ENCODE data around the gene PPY. TPM values are rescaled to one million over a fixed set of nuclear protein-coding genes. Genes with fewer than 3 reads are reported as not detected.

Gene PPY
- total RNA-seq, 1 experiment from 2014 or later: not detected

DNA sequence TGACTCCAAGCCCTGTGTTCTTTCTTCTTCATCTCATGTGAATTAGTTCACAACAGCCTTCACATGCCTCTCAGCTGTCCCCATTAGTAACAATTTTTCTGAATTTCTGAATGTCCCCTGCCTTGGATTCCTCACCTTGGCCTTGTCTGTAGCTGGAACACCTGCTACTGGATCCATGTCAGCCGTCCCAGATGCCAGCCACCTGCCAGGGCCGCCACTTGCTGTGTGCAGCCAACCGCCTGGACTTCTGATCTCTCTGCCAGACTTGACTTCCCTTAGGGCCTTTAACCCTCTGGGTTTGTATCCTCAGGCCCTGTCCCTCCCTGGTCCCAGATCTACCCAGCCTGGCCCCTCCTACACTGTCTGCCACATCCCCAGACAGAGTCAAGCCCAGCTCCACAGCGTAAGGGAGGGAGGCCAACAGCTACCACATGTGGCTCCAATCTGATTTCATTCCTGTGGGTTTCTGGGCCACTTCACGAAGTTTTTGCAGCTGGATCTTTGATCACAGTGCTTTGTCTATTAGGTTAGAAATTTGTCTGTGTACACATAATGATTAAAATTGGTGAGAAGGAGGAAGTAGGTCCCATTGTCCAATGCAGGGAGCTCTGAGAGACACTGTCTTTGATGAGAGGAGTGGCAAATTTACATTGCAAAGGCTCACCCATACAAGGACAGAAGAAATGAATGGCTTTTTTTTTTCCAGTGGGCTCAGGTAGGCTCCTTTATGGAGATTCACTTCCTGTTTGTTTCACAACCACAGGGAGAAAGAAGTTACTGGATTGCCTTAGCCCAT is 50.2 kb downstream of the PPY start:
- H3K27ac ChIP-seq (ENCODE audit: low read length): no peak overlapping the region
- H3K27me3 ChIP-seq (ENCODE audit: control insufficient read depth, insufficient read depth, low read length): no peaks in the 10 kb centered on the region
- intact Hi-C loops (cut with micrococcal nuclease; ENCODE audit: unreplicated experiment): no loop called here
- in situ Hi-C loops (cut with HindIII; ENCODE audit: low pct_unique_long_range_greater_than_20kb, low sequenced_read_pairs): no loop called here
- H3K4me1 ChIP-seq (ENCODE audit: control insufficient read depth, insufficient read depth, low read length): no peaks in the 10 kb centered on the region
- POLR2A ChIA-PET: no interaction called here
- no peak overlapping the region for H3K4me3 ChIP-seq (ENCODE audit: low read depth in 2 of 2, low read length in 2 of 2)
- TF ChIP-seq, protein P1, sequence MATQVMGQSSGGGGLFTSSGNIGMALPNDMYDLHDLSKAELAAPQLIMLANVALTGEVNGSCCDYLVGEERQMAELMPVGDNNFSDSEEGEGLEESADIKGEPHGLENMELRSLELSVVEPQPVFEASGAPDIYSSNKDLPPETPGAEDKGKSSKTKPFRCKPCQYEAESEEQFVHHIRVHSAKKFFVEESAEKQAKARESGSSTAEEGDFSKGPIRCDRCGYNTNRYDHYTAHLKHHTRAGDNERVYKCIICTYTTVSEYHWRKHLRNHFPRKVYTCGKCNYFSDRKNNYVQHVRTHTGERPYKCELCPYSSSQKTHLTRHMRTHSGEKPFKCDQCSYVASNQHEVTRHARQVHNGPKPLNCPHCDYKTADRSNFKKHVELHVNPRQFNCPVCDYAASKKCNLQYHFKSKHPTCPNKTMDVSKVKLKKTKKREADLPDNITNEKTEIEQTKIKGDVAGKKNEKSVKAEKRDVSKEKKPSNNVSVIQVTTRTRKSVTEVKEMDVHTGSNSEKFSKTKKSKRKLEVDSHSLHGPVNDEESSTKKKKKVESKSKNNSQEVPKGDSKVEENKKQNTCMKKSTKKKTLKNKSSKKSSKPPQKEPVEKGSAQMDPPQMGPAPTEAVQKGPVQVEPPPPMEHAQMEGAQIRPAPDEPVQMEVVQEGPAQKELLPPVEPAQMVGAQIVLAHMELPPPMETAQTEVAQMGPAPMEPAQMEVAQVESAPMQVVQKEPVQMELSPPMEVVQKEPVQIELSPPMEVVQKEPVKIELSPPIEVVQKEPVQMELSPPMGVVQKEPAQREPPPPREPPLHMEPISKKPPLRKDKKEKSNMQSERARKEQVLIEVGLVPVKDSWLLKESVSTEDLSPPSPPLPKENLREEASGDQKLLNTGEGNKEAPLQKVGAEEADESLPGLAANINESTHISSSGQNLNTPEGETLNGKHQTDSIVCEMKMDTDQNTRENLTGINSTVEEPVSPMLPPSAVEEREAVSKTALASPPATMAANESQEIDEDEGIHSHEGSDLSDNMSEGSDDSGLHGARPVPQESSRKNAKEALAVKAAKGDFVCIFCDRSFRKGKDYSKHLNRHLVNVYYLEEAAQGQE (IDR thresholded peaks at IDR 0.05; ENCODE audit: insufficient read depth in 1 of 2, low read depth in 2 of 2, low read length in 1 of 2): no peak
- no peak for TF ChIP-seq POLR2AphosphoS5 (IDR thresholded peaks at IDR 0.05; ENCODE audit: low read depth, low read length)
- no peak for TF ChIP-seq TCF7L2 (IDR thresholded peaks at IDR 0.05; ENCODE audit: low read depth, low read length)
- no peak for TF ChIP-seq SIN3A (IDR thresholded peaks at IDR 0.05; ENCODE audit: borderline replicate concordance, insufficient read depth, low read depth, low read length)
- TF ChIP-seq, protein P2, sequence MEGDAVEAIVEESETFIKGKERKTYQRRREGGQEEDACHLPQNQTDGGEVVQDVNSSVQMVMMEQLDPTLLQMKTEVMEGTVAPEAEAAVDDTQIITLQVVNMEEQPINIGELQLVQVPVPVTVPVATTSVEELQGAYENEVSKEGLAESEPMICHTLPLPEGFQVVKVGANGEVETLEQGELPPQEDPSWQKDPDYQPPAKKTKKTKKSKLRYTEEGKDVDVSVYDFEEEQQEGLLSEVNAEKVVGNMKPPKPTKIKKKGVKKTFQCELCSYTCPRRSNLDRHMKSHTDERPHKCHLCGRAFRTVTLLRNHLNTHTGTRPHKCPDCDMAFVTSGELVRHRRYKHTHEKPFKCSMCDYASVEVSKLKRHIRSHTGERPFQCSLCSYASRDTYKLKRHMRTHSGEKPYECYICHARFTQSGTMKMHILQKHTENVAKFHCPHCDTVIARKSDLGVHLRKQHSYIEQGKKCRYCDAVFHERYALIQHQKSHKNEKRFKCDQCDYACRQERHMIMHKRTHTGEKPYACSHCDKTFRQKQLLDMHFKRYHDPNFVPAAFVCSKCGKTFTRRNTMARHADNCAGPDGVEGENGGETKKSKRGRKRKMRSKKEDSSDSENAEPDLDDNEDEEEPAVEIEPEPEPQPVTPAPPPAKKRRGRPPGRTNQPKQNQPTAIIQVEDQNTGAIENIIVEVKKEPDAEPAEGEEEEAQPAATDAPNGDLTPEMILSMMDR (IDR thresholded peaks at IDR 0.05): no peak
- H3K9me3 ChIP-seq (ENCODE audit: control insufficient read depth, insufficient read depth, low read depth, low read length): no peaks in the 10 kb centered on the region
- BruUV-seq (replicated peaks): no TSS peak
- no peak for ATAC-seq
- DNase-seq (ENCODE audit: low read depth, low spot score): no peak
- CTCF ChIA-PET: interaction anchor here (0.7 kb wide), 1 partner anchor 46 kb away, joined by 3 read pairs; no protein-coding TSS in a partner anchor
- no peaks in the 10 kb centered on the region for H3K36me3 ChIP-seq (ENCODE audit: control insufficient read depth, insufficient read depth, low read length)

Other genes starting within 250 kb of the PPY start
- gene SOST, start 183.7 kb downstream of the PPY start, total RNA-seq (2021; ENCODE audit: unreplicated experiment): not detected
- gene DUSP3, start 163.5 kb downstream of the PPY start, total RNA-seq (2021; ENCODE audit: unreplicated experiment): 41.6 TPM
- gene CFAP97D1, start 162.0 kb downstream of the PPY start, total RNA-seq (2021; ENCODE audit: unreplicated experiment): not detected
- 7.1 TPM for gene MPP3, start 109.3 kb downstream of the PPY start, total RNA-seq (2021; ENCODE audit: unreplicated experiment)
- gene CD300LG, start 95.3 kb downstream of the PPY start, total RNA-seq (2021; ENCODE audit: unreplicated experiment): not detected
- gene MPP2, start 34.9 kb downstream of the PPY start, total RNA-seq (2021; ENCODE audit: unreplicated experiment): 3.5 TPM
- not detected for gene PYY, start 11.5 kb upstream of the PPY start, total RNA-seq (2021; ENCODE audit: unreplicated experiment)
- 2.7 TPM for gene NAGS, start 62.1 kb upstream of the PPY start, total RNA-seq (2021; ENCODE audit: unreplicated experiment)
- gene TMEM101, start 72.5 kb upstream of the PPY start, total RNA-seq (2021; ENCODE audit: unreplicated experiment): 32.8 TPM
- 73.0 TPM for gene LSM12, start 124.2 kb upstream of the PPY start, total RNA-seq (2021; ENCODE audit: unreplicated experiment)
- gene G6PC3, start 128.3 kb upstream of the PPY start, total RNA-seq (2021; ENCODE audit: unreplicated experiment): 42.7 TPM
- 11.5 TPM for gene HDAC5, start 181.2 kb upstream of the PPY start, total RNA-seq (2021; ENCODE audit: unreplicated experiment)
- 7.8 TPM for gene HROB, start 199.5 kb upstream of the PPY start, total RNA-seq (2021; ENCODE audit: unreplicated experiment)
- not detected for gene ASB16, start 228.2 kb upstream of the PPY start, total RNA-seq (2021; ENCODE audit: unreplicated experiment)
- 30.7 TPM for gene TMUB2, start 244.5 kb upstream of the PPY start, total RNA-seq (2021; ENCODE audit: unreplicated experiment)